ENCODE data around the gene CAPN5.
A peak's percentile ranks its signal among the peaks of the same experiment; 100 is the strongest.

The CAPN5 gene

GRCh38 chr11:77127920-77128691 lies 61.3 kb downstream of the CAPN5 start, which contains the start of gene MYO7A:
MYO7A (plus strand) TSS chr11:77128246; CDS start chr11:77130635, 2,389 bp downstream.
- ATAC-seq = peak; percentile 51
- TF ChIP-seq ZNF70 (CRISPR knock-in tag; IDR thresholded peaks at IDR 0.05) = 0 out of 2 replicates have a peak, but pooled peaks have one; percentile 28
- TF ChIP-seq ZFP3 (CRISPR knock-in tag; IDR thresholded peaks at IDR 0.05) = 0 out of 2 replicates have a peak, but pooled peaks have one; percentile 14
- TF ChIP-seq ZFP30 (CRISPR knock-in tag; IDR thresholded peaks at IDR 0.05) = no peak

GRCh38 chr11:77129069-77129841 lies 62.5 kb downstream of the CAPN5 start:
- no peak for TF ChIP-seq TSHZ2 (CRISPR knock-in tag; IDR thresholded peaks at IDR 0.05)
- TF ChIP-seq ZC3H10 (CRISPR knock-in tag; IDR thresholded peaks at IDR 0.05) = no peak
- no peak for TF ChIP-seq SNAI2 (CRISPR knock-in tag; IDR thresholded peaks at IDR 0.05)
- no peak for TF ChIP-seq OSR1 (CRISPR knock-in tag; IDR thresholded peaks at IDR 0.05)
- no peak for TF ChIP-seq PPARA (CRISPR knock-in tag; IDR thresholded peaks at IDR 0.05; ENCODE audit: borderline replicate concordance)
- TF ChIP-seq ZNF70 (CRISPR knock-in tag; IDR thresholded peaks at IDR 0.05) = no peak
- TF ChIP-seq CSDC2 (CRISPR knock-in tag; IDR thresholded peaks at IDR 0.05) = no peak
- ATAC-seq = no peak

- ATAC-seq = no peak
- TF ChIP-seq CREB5 (CRISPR knock-in tag; IDR thresholded peaks at IDR 0.05; ENCODE audit: low read depth) (no peak), RARB (CRISPR knock-in tag; IDR thresholded peaks at IDR 0.05) (no peak), GLIS3 (CRISPR knock-in tag; IDR thresholded peaks at IDR 0.05) (no peak), SNAI2 (CRISPR knock-in tag; IDR thresholded peaks at IDR 0.05) (no peak), TSHZ2 (CRISPR knock-in tag; IDR thresholded peaks at IDR 0.05) (no peak), TCF4 (CRISPR knock-in tag; IDR thresholded peaks at IDR 0.05; ENCODE audit: borderline replicate concordance) (no peak), ZC3H10 (CRISPR knock-in tag; IDR thresholded peaks at IDR 0.05) (no peak), CSDC2 (CRISPR knock-in tag; IDR thresholded peaks at IDR 0.05) (no peak), ESRRG (CRISPR knock-in tag; IDR thresholded peaks at IDR 0.05) (no peak)
Observed at GRCh38 chr11:77129842-77130756, 63.3 kb downstream of the CAPN5 start.

GRCh38 chr11:77130763-77131513 lies 64.2 kb downstream of the CAPN5 start:
- ATAC-seq = peak; percentile 55
- TF ChIP-seq ZFP30 (CRISPR knock-in tag; IDR thresholded peaks at IDR 0.05) = no peak
- TF ChIP-seq CSDC2 (CRISPR knock-in tag; IDR thresholded peaks at IDR 0.05) = no peak
- TF ChIP-seq ZFP3 (CRISPR knock-in tag; IDR thresholded peaks at IDR 0.05) = peak; percentile 77

All from SK-N-SH treated with all-trans-retinoic acid at 6 μM for 48 hours (cell line).